Measurements from ENCODE around the gene P2RY14.

Gene P2RY14

DNA sequence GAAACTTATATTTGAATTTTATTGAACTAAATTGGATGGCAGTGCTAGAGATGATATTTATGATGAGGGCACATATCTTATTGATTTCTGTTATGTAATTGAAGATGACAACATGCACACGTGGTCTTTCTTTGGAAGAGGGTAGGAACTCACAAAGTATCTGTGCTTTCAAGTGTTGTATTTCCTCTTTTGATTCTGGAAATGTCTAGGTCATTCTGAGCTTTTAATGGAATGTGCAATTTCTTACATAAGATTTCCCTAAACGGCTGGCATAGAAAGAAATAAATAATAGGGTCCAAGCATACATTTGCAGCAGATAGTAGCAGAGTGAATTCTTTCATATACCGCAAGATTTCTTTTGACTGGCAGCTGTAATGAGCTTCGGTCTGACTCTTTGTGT, 65.2 kb downstream of the P2RY14 start:
- DNase-seq, result no peak

DNA sequence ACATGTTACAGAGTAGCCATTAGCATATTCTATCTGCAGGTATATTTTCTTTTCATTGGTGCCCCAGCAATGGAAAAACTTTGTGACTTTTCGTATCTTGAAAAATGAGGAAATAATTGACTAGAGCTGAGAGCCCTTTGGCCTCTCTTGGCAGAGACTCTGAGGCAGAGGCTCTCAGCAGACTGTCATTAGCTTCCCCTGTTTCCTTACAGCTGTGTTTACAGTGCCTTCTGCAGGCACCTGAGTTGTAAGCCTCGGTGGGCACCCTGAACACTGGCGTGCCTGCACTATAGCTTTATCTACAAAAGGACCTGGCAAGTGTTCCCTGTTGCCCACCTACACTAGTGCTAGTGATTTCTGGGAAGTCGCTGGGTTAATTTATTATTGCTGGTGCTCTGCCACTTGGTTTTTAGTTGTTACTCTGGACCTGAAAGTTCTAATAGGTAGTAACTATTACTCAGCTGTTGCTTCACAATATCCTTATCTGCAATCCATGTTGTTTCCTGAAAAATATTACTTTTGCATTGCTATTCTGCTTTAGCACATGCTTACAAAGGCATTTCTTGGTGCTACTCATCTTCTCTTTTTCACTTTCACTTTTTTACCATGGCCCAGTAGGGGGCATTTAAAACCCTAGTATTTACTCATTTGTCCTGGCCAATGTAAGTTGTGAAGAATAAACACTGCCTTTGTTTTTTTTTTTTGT, 67.5 kb downstream of the P2RY14 start:
- no peak for DNase-seq

DNA sequence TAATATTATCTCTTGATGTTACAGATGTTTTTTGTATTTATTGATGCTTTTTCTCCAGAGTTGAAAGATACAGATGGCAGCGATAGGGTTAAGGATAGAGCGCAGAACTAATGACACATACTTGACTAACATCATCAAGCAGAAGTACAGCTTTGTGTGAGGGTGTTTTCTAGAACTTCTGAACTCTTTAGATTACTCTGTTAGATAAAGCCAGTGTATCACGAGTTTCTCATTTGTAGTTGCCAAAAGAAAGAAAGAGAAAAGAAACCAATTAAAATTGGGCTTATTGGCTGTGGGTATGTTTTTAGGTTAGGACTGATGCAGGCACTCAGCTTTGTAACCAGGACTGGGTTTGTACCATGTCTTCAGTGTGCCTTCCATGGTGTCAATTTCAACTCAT, 68.7 kb downstream of the P2RY14 start:
- DNase-seq, result no peak

DNA sequence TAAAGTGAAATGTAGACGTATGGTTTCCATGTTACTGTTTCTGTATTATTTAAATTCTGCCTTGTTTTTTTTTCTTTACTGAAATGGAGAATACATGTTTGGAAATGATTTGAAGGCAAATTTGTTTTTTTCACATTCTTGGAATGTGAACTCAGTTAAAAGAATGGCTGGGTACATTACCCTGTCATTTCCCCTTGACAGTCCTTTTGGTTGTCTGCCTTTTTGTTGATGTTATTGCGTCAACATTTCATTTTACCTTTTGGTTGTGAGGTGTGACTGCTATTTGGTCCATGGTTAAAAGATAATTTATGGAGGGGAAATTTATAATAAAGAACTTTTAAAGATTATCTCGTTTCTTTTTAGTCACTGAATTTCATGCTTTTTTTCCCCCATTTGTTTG, 72.1 kb downstream of the P2RY14 start:
- DNase-seq, result no peak

DNA sequence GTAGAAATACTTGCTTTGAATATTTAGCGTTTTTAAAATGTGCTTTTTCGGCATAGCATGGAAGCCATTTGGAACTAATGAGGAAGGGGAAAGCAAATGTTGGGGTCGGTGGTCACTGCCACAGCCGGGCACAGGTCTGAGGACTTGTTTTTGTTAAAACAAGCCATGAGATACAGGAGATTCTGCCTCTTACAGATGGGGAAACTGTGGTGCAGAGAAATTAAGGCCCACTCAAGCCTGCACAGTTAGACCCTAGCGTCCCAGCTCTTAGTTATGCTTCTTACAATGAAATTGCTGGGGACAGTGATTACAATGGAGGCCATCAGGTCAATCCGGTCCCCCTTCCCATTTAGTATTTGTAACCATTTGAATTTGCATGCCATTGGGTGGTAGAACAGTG, 72.9 kb downstream of the P2RY14 start:
- no peak for DNase-seq

DNA sequence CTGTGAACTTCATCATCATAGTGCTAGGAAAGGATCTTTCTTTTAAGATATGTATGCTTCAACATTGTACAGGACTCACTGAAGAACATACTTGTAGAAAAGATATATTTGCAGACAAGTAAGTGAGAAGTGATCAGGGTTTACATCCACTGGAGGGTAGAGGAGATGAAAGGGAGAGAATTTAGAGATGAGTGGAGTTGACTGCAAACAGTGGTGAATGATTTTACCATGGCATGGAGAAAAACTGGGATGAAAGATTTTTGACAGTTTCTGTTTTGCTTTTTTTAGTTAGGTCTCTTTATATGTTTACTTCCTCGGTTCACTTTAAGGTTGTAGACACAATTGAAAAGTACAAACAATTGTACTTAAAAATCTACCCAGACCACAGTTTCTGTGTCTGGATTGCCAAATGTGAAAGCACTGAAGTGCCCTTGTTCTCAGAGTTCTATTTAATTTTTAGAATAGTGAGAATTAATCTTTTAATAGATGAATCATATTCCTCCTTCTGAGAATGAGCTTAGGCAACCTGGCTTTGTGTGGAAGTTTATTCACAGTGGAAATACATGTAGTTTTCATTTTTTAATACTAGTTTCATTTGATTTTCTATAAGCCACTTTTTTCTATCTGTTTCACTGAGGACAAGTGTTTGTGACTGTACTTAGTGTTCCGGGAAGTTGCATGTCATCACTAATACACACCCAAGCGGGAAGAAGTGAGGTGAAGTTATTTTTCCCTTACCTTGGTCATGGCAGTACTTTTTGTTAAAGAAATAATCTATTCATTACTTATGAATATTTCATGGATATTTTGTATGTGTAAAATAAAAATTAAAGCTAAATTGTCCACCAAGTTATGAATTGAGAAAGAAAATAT, 73.6 kb downstream of the P2RY14 start:
- DNase-seq, result no peak

DNA sequence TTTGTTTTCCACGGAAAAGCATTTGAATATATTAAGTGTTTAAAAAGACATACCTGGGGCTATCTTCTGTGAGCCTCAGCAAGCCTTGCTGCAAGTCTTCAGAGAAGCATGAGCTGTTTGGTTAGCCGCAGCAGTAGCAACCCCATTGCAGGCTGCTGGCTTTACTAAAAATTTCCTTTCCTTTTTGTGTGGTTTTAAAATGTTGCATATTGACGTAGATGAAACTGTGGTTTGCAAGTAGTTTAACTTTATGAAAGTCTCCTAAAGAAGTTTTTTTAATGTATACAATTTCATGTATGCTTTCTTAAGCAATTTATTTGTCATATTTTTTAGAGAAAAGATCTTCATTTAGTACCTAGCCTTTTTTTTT, 75.3 kb downstream of the P2RY14 start, which contains the start of gene GPR171:
GPR171 (minus strand) TSS at position 166 of the 370 bp plus-strand sequence. CDS start 3,830 bp downstream, outside the sequence.
- DNase-seq, result no peak

DNA sequence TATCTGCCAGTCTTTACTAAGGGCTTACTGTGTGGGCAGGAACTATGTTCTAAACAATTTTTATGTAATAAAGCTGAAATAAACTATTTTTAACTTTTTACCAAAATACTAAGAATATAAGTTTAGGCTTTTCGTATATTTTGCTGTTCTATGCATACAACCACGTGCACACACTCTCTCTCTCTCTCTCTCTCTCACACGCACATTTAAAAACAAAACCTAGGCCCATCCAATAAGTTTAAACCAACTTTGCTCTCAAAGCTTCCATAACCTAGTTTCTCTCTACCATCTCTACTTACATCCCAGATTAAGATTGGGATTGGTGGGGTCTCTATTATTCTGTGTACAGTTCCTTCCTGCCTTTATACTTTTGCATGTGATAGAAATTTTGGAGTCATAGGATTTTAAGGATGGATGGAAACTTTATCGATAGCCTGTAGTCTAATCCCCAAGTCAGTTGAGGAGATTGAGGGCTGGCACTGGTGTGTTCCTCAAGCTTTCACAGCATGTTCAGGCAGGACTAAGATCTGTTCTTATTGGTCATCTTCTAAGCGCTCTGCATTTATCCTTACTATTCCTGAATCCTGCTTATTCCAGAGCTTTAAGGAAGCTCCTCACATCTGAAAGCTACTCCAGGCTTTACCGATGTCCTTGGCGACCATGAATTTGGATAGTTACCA, 77.2 kb downstream of the P2RY14 start:
- no peak for DNase-seq

DNA sequence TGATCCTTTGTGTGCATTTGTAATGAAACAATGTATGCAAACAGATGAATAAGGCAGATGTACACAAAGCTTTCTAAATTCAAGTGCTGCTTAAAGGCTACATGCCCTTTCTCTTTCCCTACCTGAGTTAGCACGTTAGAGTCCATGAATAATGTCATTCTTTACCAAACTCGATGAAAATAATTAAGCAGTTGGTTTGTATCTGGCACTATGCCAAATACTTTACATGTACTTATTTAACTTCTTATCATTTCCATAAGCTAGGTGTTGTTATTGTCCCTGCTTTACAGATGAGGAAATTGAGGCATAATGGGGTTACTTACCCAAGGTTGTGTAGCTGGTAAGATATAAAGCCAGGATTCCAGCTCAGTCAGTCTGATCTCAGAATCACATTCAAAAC, 77.8 kb downstream of the P2RY14 start:
- no peak for DNase-seq

DNA sequence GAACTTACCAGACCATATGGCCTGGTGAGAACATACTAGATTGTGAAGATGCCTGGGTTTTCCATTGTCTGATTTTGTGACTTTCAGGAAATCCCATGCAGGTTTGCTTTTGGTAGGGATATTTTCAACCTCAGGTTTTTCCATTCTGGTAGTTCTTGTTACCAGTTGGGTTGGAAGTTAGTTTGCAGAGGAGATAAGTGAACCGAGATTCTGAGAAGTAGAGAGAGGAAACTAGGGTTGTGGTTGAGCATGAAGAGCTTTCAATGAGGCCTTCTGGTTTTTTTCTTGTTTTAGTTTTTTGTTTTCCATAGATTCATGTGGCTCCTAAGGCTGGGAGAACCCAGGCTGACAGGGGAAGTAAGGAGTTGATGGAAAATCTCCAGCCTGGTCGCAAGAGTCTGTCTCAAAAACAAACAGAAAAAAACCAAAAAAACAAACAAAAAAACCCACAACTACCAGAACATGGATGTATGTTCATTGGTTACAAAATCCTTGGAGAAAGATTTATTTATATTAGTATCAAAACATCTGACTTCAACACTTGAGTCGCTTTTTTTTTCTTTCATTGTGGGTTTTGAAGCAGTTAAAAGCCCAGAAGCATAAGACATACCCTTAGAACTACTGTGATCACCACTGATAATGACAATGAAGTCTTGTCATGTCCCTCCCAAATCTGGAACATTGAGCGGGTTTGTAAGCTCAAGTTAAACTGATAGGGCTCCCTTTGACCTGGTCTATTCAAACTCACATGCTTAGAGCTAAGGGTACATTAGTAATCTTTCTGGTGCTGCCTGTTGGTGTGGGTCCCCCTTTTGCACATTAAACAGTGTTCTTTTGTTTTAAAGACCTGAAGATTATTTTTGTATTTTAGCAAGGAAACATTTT, 78.5 kb downstream of the P2RY14 start:
- no peak for DNase-seq

DNA sequence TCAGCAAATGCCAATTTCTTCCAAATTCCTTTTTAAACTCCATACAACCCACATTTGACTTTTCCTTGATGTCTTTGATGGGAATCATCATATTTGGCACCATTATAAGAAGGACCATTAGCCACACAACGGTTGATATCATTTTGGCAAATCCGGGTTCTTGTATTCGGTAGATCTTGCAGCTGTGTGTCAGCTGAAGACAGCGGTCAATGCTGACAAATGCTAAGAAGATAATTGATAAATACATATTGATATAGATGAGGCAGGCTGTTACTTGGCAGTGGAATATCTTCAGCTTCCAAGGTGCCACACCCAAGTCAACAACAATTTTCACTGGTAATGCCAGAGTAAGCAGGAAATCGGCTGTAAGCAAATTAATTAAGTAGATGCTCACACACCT, 79.5 kb downstream of the P2RY14 start:
- no peak for DNase-seq

DNA sequence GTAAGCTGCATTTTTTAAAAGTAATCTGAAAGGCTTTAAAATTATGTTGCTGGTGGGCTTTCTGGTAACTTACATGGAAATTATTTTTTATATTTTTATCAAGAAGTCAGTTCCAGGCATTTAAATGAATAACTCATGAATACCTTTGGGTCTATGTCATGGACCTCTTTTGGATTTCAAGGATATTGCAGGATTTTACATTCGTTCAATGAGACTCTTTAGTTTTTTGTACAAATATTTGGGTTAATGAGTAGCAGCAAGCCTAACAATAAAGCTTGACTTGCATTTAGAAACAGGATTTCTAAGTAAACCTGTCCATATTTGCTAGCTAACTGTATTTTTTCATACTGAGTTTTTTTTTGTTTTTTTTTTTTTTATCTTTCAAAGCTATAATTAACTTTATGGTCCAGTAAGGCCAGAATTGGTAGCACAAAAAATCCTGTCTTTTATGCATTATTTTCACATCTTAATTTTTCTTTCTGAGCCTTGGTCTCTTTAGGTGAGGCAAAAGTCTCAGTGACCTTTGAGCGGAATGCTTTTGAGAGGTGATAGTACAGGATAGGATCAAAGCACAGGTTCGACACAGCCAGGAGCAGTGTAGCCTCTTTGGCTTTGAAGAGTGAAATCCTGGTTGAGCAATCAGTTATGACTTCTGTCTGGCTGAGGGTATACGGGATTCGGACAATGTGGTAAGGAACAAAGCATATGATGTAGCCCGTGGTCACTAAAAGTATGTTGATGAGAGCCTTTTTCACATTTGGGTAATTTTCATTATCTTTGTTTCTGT, 80.2 kb downstream of the P2RY14 start:
- DNase-seq, result no peak

DNA sequence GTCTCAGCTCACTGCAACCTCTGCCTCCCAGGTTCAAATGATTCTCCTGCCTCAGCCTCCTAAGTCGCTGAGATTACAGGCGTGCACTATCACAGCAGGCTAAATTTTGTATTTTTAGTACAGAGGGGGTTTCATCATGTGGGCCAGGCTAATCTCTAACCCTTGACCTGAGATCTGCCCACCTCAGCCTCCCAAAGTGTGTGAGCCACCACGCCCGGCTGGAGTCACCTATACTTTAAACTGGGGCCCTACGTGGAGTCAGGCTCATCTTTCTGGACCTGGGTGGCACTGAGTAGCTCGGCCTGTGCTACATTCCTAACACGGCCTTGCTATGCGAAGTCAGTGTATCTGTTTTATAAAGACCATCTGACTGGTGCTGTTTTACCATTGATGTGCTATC, 81.1 kb downstream of the P2RY14 start:
- DNase-seq, result no peak

DNA sequence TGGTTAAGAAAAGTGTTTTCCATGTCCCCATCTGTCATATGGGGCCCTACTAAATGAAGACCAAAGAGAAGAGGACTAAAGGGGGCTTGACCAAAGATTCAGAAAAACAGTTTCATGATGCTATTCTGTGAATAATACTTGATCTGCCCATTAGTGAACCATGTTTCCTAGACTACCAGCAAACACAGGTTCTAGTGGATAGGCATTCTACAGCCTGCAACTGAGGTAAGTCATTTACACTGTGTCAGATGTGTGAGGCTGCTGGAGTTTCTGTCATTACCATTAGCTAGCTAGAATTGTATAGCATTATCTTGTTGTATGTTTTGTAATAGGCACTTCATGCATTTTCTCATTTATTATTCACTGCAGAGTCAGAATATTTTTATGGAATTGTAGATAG, 81.9 kb downstream of the P2RY14 start:
- DNase-seq, result no peak

DNA sequence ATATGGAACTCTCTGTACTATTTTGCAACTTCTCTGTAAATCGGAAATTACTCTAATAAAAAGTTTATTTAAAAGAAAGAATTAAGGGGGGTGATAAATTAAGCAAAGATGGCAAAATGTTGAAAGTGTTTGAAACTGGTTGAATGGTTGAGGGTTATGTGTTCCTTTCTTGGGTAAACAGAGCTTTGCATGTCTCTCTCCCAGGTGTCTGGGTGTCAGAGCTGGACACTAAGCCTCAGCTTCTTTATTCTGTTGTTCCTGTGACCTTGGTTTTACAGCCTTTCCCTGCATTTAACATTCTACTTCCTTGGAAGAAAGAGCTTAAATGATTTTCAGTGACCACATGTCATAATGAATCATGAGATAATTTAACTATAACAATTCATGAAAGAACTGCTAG, 82.5 kb downstream of the P2RY14 start:
- DNase-seq, result no peak

DNA sequence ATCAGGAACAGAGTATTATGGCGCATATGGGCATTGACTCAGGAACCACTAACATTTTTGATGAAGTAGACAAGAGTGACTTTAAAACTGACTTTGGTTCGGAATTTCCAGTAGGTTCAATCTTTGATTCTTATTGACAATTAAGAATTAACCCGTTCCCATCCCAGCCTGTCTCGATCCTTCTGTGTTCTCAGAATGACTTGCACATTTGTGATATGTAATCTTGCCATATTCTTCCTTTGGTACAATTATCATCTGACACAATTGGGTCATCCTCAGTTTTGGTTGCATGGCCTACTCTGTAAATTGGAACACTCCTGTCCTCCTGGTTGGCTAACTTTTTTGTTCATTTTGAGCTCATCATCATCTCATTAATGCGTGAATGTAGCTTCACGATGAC, 85.8 kb downstream of the P2RY14 start:
- DNase-seq, result no peak

DNA sequence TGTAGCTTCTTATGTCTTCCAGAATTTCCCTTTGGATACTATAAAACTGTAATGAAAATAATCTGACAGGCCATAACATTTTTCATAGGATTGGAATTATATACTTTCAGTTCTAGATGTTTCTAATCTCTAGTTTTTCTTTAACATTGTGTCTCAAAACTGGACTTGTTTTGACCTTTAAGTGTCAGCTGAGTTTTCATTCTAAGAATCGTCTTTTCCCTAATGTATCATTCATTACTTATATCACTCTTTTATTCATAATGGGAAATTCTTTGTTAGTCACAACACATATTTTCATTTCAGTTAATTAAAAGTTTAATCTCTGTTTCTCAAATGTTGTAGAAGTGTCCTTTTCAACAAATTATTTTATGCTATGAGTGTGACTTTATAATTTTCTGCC, 87.2 kb downstream of the P2RY14 start:
- no peak for DNase-seq

DNA sequence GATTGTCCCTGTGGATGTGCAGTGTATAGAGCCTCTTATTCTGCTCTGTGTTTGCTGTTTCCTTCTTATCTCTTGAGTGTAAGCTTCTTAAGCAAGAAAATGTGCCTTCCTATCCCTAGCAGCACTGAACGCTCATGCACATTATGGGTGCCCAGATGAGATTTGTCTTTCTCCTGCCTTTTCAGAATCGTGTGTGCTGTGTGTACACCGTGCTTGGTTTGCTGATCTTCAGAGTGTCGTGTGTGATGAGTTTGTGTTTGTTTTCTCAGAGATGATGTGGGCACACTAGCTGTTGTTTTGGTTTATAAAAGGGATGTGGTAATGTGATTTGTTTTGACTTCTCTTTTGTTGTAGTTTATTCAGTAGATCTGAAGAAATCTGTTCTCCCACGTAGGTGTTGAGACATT, 95.1 kb downstream of the P2RY14 start:
- DNase-seq, result no peak

DNA sequence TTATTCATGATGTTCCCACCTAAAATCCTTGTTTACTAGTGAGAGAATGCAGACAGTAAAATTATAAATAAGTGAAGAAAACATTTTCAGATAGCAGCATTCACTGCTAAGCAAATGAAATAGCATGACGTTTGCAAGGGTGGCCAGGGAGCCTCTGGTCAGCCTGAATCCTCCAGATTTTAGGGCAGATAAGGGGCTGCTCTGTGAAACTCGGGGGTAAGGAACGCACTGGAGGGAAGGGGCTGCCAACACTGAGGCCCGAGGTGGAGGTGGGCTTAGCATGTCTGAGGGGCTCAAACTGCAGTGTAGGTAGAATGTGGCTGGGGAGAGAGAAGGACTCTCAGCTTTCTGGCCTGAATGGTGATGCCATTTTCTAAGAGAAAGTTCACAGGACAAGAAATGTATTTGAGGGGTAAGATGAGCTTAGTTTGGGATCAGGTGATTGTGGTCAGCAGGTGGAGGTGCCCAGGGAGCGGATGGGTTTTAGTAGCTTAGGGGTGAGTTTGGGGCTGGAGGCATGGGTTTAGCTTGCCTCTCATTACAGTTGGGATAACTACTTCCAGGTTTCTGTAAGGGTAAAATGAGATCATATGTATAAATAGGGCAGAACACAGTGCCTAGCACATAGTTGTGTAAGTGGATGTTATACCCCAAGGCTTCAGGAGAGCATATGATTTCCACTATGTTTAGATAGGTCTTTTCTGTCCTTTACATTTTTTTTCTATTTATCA, 95.8 kb downstream of the P2RY14 start:
- no peak for DNase-seq

DNA sequence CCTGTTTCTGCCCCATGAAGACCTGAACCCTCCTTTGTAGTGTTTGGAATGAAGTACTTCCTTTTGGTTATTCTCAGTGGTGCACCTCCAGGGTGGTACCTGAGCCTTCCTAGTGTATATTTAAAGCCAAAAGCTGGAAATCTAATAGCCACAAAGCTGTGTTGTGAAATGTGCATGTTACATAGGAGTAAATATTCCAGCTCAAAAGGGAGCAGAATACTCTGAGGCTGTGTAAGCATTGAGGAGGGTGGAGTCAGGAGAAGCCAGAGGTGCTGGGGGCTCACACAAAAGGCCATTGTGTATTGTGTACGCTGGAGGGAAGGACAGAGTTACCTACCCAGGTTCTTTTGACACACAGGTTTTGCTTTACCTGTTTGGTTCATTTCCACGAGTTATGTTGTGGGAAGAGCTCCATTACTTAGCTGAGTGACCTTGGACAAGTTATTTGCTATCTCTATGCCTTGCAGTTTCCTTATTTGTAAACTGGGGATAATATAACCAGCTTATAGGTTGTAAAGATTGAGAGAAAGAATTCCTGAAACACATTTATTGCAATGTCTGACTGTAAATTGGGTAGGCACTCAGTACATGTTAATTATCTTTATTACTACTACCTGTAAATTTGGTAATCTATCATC, 100.0 kb downstream of the P2RY14 start:
- DNase-seq, result no peak

DNA sequence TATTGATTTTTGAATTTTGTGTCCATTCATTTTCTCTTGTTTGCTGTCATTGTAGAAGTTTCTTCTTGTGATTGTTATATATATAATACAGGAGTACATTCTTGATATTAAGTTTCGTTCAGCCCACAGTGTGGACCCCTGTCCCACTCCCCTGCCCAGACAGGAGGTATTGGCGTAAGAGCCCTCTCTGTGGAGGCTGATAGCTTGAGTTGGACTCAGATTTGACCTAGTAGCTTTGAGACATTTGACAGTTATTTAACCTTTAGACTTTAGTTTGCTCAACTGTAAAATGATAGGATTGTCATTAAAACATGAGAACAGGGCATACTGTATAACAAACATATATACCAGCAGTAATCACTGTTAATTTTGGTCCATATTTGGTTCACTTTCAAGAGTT, 102.4 kb downstream of the P2RY14 start:
- DNase-seq, result no peak
